Stimulated activated memory B cell treated with anti-CD40 and anti-IgM and Interleukin-4, amounts not matched to agents 10 μg/mL and 1 μg/mL and 100 μg/mL, for 72 hours (primary cell): ENCODE data around the gene CUL1.
"Not testable (repeated sequence)": the region's sequence is repeated elsewhere in the genome, so short reads cannot be mapped to it uniquely, and the experiment has no call there.

Source experiments
- ATAC-seq: fragments of 150-1000 bp; cut with Tn5 transposase; 2 replicates; pipeline ENCODE4 v1.10.0; 2021
- H3K27ac Mint-ChIP-seq: one replicate; pipeline ENCODE4 v1.8.0; 2022; ENCODE audit warnings: mild to moderate bottlenecking, mixed read lengths
- H3K27me3 Mint-ChIP-seq: one replicate; pipeline ENCODE4 v1.8.0; 2022; ENCODE audit warnings: mixed read lengths
- H3K36me3 Mint-ChIP-seq: one replicate; pipeline ENCODE4 v1.8.0; 2022; ENCODE audit warnings: mixed read lengths
- H3K4me1 Mint-ChIP-seq: one replicate; pipeline ENCODE4 v1.8.0; 2022; ENCODE audit warnings: mixed read lengths
- H3K4me3 Mint-ChIP-seq: one replicate; pipeline ENCODE4 v1.8.0; 2022; ENCODE audit warnings: mild to moderate bottlenecking, moderate library complexity, mixed read lengths
- H3K9me3 Mint-ChIP-seq: one replicate; pipeline ENCODE4 v1.8.0; 2022; ENCODE audit warnings: mixed read lengths

The CUL1 gene

DNA sequence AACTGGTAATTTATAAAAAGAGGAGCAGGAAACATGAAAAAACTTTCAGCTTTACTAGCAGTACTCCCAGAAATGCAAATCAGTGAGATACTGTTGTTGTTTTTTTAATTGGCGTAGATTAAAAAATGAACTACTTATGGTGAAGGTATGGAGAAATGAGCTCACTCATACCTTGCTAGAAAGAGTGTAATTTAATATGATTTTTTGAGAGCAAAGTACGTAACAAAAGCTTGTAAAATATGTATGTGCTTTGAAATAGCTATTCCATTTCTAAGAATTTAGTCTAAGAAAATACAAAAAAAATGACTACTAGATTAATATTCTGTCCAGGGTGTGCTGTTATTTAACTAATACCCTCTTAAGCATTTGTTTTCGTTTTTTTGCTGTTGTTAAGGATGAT, 5.5 kb downstream of the CUL1 start:
- peaks cover 78% of the 10 kb centered on the region for H3K4me1 Mint-ChIP-seq
- no peak overlapping the region for H3K27ac Mint-ChIP-seq
- ATAC-seq, result no peak
- no peak overlapping the region for H3K4me3 Mint-ChIP-seq
- no peaks in the 10 kb centered on the region for H3K9me3 Mint-ChIP-seq
- no peaks in the 10 kb centered on the region for H3K36me3 Mint-ChIP-seq
- H3K27me3 Mint-ChIP-seq, result no peaks in the 10 kb centered on the region

DNA sequence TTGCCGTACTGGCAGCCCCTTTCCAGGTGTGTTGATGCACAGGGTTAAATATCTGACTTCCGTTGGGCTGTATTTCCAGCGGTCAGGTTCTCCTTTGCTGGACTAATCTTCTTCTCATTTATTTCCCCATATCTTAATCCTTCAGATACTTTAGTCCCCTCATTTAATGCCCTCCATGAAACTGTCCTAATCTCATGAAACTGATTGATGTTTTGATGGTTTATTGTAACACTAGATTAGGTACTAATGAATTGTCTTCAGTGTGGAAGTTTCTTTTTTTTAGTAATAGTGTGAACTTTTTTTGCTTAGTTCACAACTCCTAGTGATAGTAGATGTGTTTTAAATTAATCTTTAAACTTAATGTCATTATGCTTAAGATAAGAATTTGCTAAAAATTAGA, 6.3 kb downstream of the CUL1 start:
- no peak for ATAC-seq
- Mint-ChIP-seq H3K27ac (no peak overlapping the region), H3K4me3 (no peak overlapping the region), H3K36me3 (no peaks in the 10 kb centered on the region), H3K27me3 (no peaks in the 10 kb centered on the region), H3K9me3 (no peaks in the 10 kb centered on the region), H3K4me1 (peaks cover 79% of the 10 kb centered on the region)

DNA sequence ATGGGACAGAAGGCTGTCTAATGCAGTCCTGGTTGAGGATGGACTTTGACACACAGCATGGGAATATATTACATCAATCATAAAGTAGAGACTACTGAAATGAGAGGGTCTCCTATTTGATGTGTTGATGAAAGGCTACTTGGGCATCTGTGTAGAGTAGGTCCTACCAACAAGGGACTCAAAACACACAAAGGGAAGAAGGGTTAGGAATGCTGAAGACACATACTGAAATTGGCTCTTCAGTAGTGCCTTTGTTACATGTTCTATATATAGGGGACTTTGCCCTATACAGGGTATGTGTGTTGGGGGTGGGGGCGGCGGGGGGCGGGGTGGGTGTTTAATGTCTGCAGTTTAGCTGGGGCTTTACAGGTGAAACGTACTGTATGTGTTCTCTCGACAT, 7.7 kb downstream of the CUL1 start:
- Mint-ChIP-seq H3K4me3 (no peak overlapping the region), H3K27ac (no peak overlapping the region), H3K4me1 (peaks cover 75% of the 10 kb centered on the region), H3K27me3 (no peaks in the 10 kb centered on the region), H3K36me3 (no peaks in the 10 kb centered on the region), H3K9me3 (no peaks in the 10 kb centered on the region)
- ATAC-seq, result no peak

DNA sequence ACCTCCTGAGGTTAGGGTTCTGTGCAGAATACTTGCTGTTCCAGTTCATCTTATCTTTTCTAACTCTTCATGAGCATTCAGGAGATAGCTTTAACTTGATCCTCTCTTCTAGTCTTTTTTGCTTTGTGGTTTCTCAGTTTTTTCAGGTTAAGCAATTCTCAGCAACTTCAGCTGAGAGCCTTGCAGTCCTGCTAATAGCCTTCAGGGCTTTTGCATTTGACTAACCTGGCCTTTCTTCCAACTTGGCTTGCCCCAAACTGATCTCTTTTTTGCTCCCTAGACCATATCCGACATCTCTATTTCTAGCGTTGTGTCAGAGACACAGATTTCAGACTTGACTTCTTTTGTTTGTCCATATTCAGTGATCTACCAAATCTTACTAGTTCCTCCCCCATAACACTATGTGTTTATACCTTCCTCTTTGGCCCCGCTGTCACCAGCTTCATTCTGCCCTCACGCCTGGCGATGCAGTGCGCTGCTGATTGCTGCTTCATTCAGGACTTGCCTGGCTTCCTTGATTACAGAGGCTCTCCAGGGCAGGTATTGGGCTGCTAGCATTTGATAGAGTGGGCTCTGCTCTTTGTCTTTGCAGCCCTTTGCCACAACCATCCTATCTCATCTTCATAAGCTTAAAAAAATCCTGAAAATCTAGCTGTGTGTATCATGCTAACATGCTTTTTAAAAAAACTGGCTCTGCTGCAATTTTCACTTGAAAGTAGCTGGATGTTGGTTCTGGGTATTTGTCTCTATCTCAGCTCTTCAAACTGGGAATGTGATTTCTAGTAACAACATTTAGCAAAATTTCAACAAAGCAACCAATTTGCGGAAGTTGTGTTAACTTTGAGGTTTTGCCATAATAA, 9.6 kb downstream of the CUL1 start:
- Mint-ChIP-seq H3K4me3 (no peak overlapping the region), H3K4me1 (peaks cover 77% of the 10 kb centered on the region), H3K36me3 (no peaks in the 10 kb centered on the region), H3K27me3 (no peaks in the 10 kb centered on the region), H3K9me3 (no peaks in the 10 kb centered on the region), H3K27ac (no peak overlapping the region)
- no peak for ATAC-seq

DNA sequence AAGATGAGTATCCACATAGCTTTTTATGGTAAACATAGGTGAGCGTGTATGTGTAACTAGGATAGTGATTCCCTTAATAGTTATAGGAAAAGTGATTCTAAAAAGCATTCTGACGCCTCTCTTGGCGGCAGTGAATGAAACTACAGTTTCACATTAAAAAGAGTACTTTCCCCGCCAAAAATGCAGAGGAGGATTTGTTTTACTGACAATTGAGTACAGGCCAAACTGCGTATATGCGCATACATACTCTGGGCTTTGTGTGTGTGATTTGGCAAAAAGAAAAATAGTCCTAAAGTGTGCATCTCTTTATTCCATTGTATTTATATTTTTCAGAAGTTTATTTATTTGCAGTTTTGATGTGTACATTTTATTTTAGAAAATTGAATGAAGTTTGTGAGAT, 10.3 kb downstream of the CUL1 start:
- H3K4me3 Mint-ChIP-seq, result no peak overlapping the region

DNA sequence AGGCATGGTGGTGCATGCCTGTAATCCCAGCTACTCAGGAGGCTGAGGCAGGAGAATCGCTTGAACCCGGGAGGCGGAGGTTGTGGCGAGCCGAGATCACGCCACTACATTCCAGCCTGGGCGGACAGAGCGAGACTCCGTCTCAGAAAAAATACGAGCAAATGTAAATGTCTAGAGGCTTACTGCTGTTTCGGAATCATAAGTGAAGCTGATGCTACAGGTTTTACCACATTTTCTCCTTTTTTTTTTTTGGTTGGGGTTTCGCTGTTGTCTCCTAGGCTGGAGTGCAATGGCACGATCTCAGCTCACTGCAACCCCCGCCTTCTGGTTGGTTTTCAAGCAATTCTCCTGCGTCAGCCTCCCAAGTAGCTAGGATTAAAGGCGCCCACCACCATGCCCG, 11.7 kb downstream of the CUL1 start:
- peaks cover 78% of the 10 kb centered on the region for H3K4me1 Mint-ChIP-seq
- ATAC-seq, H3K9me3 Mint-ChIP-seq, H3K27me3 Mint-ChIP-seq, H3K36me3 Mint-ChIP-seq, H3K27ac Mint-ChIP-seq, H3K4me3 Mint-ChIP-seq: not testable (repeated sequence)

More for the DNA sequence above, 10.3 kb downstream of the CUL1 start:
- no peaks in the 10 kb centered on the region for H3K9me3 Mint-ChIP-seq
- H3K27me3 Mint-ChIP-seq, result no peaks in the 10 kb centered on the region
- H3K27ac Mint-ChIP-seq, result no peak overlapping the region
- H3K36me3 Mint-ChIP-seq, result no peaks in the 10 kb centered on the region
- peaks cover 74% of the 10 kb centered on the region for H3K4me1 Mint-ChIP-seq
- ATAC-seq, result no peak

DNA sequence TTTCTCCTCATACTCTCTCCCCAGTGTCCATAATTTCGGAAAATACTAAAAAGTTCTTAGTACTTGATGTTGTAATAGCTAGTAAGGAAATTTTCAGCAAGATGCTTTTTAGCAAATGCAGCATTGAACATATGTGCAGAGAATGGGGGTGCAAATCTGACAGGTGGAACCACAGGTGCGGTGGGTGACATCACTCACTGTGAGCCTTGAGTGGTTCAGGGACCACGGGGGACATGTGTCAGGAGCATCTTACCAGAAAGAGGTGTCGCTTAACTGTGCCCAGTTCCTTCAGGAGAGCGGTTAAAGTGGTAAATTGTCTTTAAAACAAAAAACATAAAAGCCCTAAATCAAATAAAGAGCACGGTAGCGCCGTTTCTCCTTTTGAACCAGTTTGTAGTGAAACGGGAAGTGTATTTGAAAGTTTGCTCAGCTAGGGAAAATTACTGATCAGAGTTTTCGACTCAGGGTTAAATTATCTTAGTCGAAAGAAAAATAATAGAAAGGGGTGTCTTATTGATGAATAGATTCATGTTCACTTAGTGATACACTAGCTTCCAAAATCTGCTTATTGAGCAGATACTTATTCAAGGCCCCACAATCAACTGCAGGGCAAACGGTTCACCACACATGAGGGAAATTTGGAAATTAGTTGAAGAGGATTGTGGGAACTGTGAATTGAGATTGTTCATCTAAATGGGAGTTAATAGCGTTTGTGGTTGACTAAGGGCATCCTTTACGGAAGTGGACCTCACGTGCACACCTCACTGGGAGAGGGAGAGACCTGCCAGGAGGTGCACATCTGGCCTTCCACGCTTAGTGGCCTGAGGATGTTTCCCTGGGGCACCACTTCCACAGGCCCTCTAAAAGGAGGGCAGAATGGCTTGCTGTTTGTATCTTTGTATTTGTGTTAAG, 12.7 kb downstream of the CUL1 start:
- Mint-ChIP-seq H3K4me1 (peaks cover 70% of the 10 kb centered on the region), H3K4me3 (peak overlapping the region; percentile 45), H3K36me3 (peaks cover 14% of the 10 kb centered on the region), H3K27ac (peak overlapping the region; percentile 44), H3K9me3 (no peaks in the 10 kb centered on the region), H3K27me3 (no peaks in the 10 kb centered on the region)
- ATAC-seq, result peak; percentile 59

DNA sequence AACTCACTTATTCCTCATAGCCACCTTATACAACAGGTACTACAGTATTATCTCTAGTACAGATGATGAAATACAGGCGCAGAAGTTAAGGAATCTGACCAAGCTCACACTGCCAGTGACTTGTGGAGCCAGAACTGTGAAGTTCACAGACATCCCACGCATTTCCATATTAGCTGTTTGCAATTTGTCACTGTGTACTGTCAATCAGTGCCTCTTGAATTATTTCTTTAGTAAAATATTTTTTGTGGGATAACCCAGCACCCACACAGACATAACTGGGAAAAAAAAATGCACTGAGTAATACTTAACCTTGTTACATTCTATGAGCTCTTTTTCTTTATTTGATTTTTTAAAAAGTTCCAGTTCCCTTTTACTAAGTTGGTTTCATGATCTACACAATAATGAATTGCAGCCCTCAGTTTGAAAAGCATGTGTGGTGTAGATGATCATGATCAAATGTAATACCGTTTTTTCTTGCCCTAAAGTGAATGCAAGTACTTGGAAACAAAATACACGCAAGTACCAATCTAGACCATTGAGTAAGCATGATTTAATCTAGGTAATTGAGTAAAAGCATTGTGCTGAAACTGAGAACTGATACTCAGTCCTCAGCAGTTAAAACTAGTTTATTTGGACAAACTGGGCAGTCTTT, 14.1 kb downstream of the CUL1 start:
- H3K4me1 Mint-ChIP-seq, result peaks cover 67% of the 10 kb centered on the region
- no peaks in the 10 kb centered on the region for H3K9me3 Mint-ChIP-seq
- H3K4me3 Mint-ChIP-seq, result no peak overlapping the region
- H3K36me3 Mint-ChIP-seq, result peaks cover 22% of the 10 kb centered on the region
- H3K27me3 Mint-ChIP-seq, result no peaks in the 10 kb centered on the region
- no peak overlapping the region for H3K27ac Mint-ChIP-seq
- no peak for ATAC-seq

DNA sequence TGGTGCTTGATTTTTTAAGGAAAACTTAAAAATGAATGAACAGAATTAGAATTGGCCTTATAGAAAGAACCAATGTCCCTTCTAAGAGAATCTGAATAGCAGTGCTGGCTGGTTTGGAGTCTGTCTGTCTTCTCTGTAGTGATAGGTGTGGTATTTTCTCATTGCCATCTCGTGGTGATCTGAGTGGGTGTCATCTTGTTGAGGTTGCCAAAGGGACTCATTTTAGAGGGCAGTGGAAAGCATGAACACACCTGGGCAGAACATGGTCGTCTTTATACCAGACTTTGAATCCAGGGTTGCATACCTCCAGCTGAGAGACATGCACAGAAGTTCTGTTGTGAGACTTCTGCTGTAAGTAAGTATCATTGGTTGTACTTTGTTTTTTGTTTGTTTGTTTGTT, 15.8 kb downstream of the CUL1 start:
- ATAC-seq, result no peak
- Mint-ChIP-seq H3K27ac (no peak overlapping the region), H3K9me3 (no peaks in the 10 kb centered on the region), H3K4me1 (peaks cover 66% of the 10 kb centered on the region), H3K36me3 (peaks cover 23% of the 10 kb centered on the region), H3K27me3 (no peaks in the 10 kb centered on the region), H3K4me3 (no peak overlapping the region)

DNA sequence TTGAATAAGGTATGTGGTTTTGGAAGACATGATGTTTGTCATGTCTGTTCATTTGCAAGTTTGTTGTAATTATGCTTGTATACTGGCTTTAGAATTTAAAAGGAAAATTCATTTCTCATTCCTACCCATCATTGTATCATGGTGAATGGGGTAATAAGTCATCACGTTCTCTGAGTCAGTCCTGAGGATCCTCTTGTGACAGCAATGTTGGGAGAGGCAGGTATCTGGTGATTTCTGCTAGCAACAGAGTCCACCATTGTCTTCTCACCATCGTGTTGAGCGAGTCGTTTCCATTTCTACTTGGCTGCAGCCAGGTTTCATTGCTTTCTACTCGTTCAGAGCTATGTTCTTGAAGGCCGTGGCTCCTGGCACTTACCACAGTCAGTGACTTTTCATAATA, 16.3 kb downstream of the CUL1 start:
- peaks cover 23% of the 10 kb centered on the region for H3K36me3 Mint-ChIP-seq
- no peaks in the 10 kb centered on the region for H3K9me3 Mint-ChIP-seq
- no peak for ATAC-seq
- no peak overlapping the region for H3K4me3 Mint-ChIP-seq
- H3K27me3 Mint-ChIP-seq, result no peaks in the 10 kb centered on the region
- peaks cover 65% of the 10 kb centered on the region for H3K4me1 Mint-ChIP-seq
- H3K27ac Mint-ChIP-seq, result no peak overlapping the region

DNA sequence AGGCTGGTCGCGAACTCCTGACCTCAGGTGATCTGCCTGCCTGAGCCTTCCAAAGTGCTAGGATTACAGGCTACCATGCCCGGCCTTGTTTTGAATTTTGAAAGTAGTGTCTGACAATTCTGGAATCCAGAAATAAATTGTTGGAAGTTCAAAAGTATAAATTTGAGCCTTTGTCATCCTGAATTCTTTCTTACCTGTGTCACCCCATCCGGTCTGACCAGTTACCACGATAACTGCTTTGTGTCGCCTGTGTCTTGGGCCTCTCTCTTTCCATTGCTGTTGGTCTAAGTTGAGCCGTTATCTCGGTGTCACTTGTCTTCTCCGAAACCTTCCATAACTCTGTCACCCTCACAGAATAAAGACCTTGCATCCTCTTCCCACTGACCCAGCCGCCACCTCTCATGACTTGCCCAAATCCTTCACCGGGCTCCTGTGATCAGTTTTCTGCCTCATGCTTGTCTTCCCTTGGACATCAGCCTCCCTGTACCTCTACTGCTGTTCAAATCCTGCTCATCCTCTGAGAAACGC, 18.6 kb downstream of the CUL1 start:
- Mint-ChIP-seq H3K27me3 (no peaks in the 10 kb centered on the region), H3K9me3 (no peaks in the 10 kb centered on the region), H3K4me3 (no peak overlapping the region), H3K4me1 (peaks cover 60% of the 10 kb centered on the region), H3K27ac (no peak overlapping the region), H3K36me3 (peaks cover 26% of the 10 kb centered on the region)
- ATAC-seq, result no peak

DNA sequence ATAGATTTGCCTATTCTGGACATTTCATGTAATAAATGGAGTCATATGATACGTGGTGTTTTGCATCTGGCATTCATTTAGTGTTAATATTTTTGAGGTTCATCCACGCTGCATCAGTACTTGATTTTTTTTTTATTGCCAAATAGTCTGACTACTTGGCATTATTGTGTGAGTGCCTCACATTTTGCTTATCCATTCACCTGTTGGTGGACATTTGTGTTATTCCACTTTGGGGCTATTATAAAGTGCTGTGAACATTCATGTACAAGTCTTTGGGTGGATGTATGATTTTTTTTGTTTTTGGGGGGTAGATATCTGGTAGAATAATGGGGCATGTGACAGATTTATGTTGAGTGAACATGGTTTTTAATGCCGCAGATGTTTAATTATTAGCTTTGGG, 19.7 kb downstream of the CUL1 start:
- no peaks in the 10 kb centered on the region for H3K27me3 Mint-ChIP-seq
- H3K9me3 Mint-ChIP-seq, result no peaks in the 10 kb centered on the region
- no peak overlapping the region for H3K27ac Mint-ChIP-seq
- no peak overlapping the region for H3K4me3 Mint-ChIP-seq
- H3K4me1 Mint-ChIP-seq, result peaks cover 59% of the 10 kb centered on the region
- H3K36me3 Mint-ChIP-seq, result peaks cover 29% of the 10 kb centered on the region
- no peak for ATAC-seq

DNA sequence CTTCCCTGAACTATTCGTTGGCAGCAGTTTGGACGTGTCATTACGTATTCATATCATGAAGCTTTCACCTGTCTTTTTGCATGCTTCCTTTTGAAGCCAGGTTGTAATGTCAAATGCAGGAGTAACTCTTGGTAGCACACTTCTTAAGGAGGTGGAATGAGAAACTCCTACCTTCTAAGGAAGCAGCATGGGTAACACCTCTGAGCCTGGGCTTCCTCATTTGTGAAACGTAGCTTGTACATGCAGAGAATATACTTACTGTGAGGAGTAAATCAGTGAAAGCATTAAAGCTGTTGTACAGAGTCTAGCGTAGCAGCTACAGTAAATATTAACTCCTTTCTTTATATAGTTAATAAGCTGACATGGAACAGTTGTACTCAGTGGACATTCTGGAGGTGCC, 21.1 kb downstream of the CUL1 start:
- Mint-ChIP-seq H3K36me3 (peaks cover 24% of the 10 kb centered on the region), H3K9me3 (no peaks in the 10 kb centered on the region), H3K4me1 (peaks cover 60% of the 10 kb centered on the region), H3K4me3 (no peak overlapping the region), H3K27ac (no peak overlapping the region), H3K27me3 (no peaks in the 10 kb centered on the region)
- no peak for ATAC-seq

DNA sequence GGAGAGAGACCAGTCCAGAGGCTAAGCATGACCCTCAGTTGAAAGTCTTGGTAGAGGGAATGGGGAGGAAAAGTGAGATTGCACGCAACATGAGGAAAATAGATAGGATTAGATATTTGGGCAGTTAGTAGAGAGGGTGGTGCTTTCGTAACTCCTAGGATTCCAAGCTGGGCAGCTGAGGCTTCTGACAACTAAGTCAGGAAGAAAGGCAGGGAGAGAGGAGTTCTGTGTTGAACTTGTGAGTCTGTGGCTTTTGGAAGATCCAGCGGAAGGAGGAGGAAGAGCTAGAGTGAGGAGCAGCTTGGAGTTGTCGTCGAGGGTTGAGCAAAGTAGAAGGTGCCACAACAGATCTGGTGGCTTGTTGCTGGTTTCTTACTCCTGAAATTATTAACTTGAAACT, 21.8 kb downstream of the CUL1 start:
- peaks cover 20% of the 10 kb centered on the region for H3K36me3 Mint-ChIP-seq
- no peaks in the 10 kb centered on the region for H3K9me3 Mint-ChIP-seq
- H3K4me3 Mint-ChIP-seq, result no peak overlapping the region
- peaks cover 60% of the 10 kb centered on the region for H3K4me1 Mint-ChIP-seq
- no peaks in the 10 kb centered on the region for H3K27me3 Mint-ChIP-seq
- H3K27ac Mint-ChIP-seq, result no peak overlapping the region
- ATAC-seq, result no peak

DNA sequence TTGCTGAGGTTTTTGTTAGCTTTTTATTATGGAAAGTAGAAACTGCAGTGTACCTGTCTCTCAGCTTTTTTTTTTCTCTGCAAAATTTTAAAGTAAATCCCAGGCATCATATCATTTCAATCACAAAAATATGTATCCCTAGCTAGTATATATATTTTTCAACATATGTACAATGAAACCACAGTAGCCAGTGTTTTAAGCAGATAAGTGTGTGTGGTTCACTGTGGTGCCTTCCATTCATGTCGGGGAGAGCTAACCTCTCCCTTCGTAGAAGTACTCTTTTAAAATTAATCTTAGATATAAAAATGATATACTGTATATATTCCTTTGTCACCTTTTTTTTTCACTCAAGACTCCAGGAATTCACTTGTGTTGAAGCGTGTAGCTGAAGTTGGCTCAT, 22.7 kb downstream of the CUL1 start:
- no peak overlapping the region for H3K4me3 Mint-ChIP-seq
- no peaks in the 10 kb centered on the region for H3K27me3 Mint-ChIP-seq
- H3K9me3 Mint-ChIP-seq, result no peaks in the 10 kb centered on the region
- H3K4me1 Mint-ChIP-seq, result peaks cover 65% of the 10 kb centered on the region
- peaks cover 15% of the 10 kb centered on the region for H3K36me3 Mint-ChIP-seq
- ATAC-seq, result no peak
- H3K27ac Mint-ChIP-seq, result no peak overlapping the region
